Thyroid gland (tissue), 4 donors: Measurements from ENCODE around the gene RCOR2. TPM values are rescaled to one million over a fixed set of nuclear protein-coding genes. Genes with fewer than 3 reads are reported as not detected.
A peak's percentile ranks its signal among the peaks of the same experiment; 100 is the strongest.

ENCODE experiments used
- DNase-seq, 2 donors: peaks; one replicate each; pipeline ENCODE4 v3.0.0-alpha.2; 2019
- H3K27ac ChIP-seq, 3 donors: fragments of 200-600 bp; sonication (generic); 1 replicate in 2 of 3; 2 replicates in 1 of 3; pipeline ENCODE4 v1.5.1; 2016 to 2019; ENCODE audit warnings: mild to moderate bottlenecking in 1 of 3, moderate library complexity in 1 of 3
- H3K27me3 ChIP-seq: fragments of 200-600 bp; sonication (generic); one replicate; pipeline ENCODE4 v1.5.1; 2019
- H3K36me3 ChIP-seq, 2 donors: fragments of 200-600 bp; sonication (generic); one replicate each; pipeline ENCODE4 v1.5.1; 2016 to 2019
- H3K4me1 ChIP-seq, 2 donors: fragments of 200-600 bp; sonication (generic); one replicate each; pipeline ENCODE4 v1.5.1; 2017 to 2019
- H3K4me3 ChIP-seq, 3 donors: fragments of 200-600 bp; sonication (generic); replicated peaks in 1 of 3; 1 replicate in 2 of 3; 2 replicates in 1 of 3; pipeline ENCODE4 v1.5.1; 2016; ENCODE audit warnings: mild to moderate bottlenecking in 1 of 3
- H3K9me3 ChIP-seq: fragments of 200-600 bp; sonication (generic); one replicate; pipeline ENCODE4 v1.5.1; 2017
- CTCF ChIP-seq, 6 experiments: fragments of 200-600 bp in 3 of 6; fragments of 450-650 bp in 3 of 6; sonication (generic) in 3 of 6; IDR thresholded peaks; one replicate each; pipeline ENCODE4 v1.5.1; 2016 to 2019; ENCODE audit warnings: antibody characterized with exemption in 6 of 6, mild to moderate bottlenecking in 2 of 6, inconsistent platforms in 1 of 6, moderate library complexity in 1 of 6
- POLR2A ChIP-seq, 2 donors: fragments of 450-650 bp; IDR thresholded peaks; one replicate each; pipeline ENCODE4 v1.6.1; 2017; ENCODE audit warnings: antibody characterized with exemption in 2 of 2, mild to moderate bottlenecking in 2 of 2, moderate library complexity in 1 of 2
- WGBS, 2 donors: methylation state at CpG; one replicate each; pipeline ENCODE4 v1.1.5; 2017; 5-methylcytosine and 5-hydroxymethylcytosine counted together
- intact Hi-C: fragments of 100-400 bp; cut with DNase I; formaldehyde crosslinking; loops from one replicate; pipeline ENCODE4 v1.15.1; 2023
- small RNA-seq: library from RNA; depleted of rRNA; stranded (forward); fragments of <200 nt; gene quantifications from one replicate; pipeline ENCODE3, GENCODE V24; 2016
- total RNA-seq, 4 donors: library from RNA; depleted of rRNA; stranded (reverse); fragments of >200 nt; gene quantifications; one replicate each; pipeline ENCODE4 v1.2.3, GENCODE V29; 2016

RCOR2 gene
- total RNA-seq, 4 donors from 2014 or later, result 0.24 TPM; not detected in 3

GRCh38 chr11:63862923-63863322 lies 54.0 kb downstream of the RCOR2 start:
- H3K27me3 ChIP-seq, result no peaks in the 10 kb centered on the region
- no peak overlapping the region for H3K4me3 ChIP-seq
- H3K4me1 ChIP-seq, result peaks cover 65 to 67% of the 10 kb centered on the region in 2 donors
- no peak for TF ChIP-seq POLR2A (IDR thresholded peaks at IDR 0.05)
- no peak for TF ChIP-seq CTCF (IDR thresholded peaks at IDR 0.05)
- WGBS, 2 donors, result 24 to 50% methylated on average over 4 of the region's 4 CpGs
- intact Hi-C loops, result no loop called here
- peaks cover 0 to 4% of the 10 kb centered on the region in 2 donors for H3K36me3 ChIP-seq
- peak overlapping the region in 1 of 3 donors; percentile 15 for H3K27ac ChIP-seq
- no peaks in the 10 kb centered on the region for H3K9me3 ChIP-seq
- DNase-seq, result no peak

Small RNAs within 50 kb of the gene (small RNA-seq; reads per million reads assigned to genes)
- gene RNU6-1306P, result not detected

Other genes starting within 250 kb of the RCOR2 start
- gene ATL3, start 245.8 kb downstream of the RCOR2 start, total RNA-seq, result 100 to 1,000 TPM in 2 of 4 donors, 10 to 100 TPM in 2; 78.7 to 106 (median 98.4) TPM
- gene RTN3, start 235.7 kb downstream of the RCOR2 start, total RNA-seq, result 100 to 1,000 TPM; 155 to 232 (median 209) TPM
- 10 to 100 TPM; 14.7 to 29.7 (median 18.6) TPM for gene ZFTA, start 148.4 kb downstream of the RCOR2 start, total RNA-seq
- gene SPINDOC, start 103.7 kb downstream of the RCOR2 start, total RNA-seq, result 10 to 100 TPM in 2 of 4 donors, 1 to 10 TPM in 2; 7.4 to 12.6 (median 10.3) TPM
- 10 to 100 TPM; 28.2 to 57.7 (median 48.6) TPM for gene MARK2, start 78.1 kb downstream of the RCOR2 start, total RNA-seq
- 10 to 100 TPM; 27.6 to 46.4 (median 34.5) TPM for gene NAA40, start 21.8 kb upstream of the RCOR2 start, total RNA-seq
- 100 to 1,000 TPM; 210 to 787 (median 471) TPM for gene COX8A, start 57.5 kb upstream of the RCOR2 start, total RNA-seq
- gene OTUB1, start 69.3 kb upstream of the RCOR2 start, total RNA-seq, result 100 to 1,000 TPM in 1 of 4 donors, 10 to 100 TPM in 3; 62.3 to 130 (median 76.1) TPM
- 1 to 10 TPM in 3 of 4 donors, under 1 TPM in 1; 0.54 to 4.0 (median 3.8) TPM for gene FLRT1, start 118.8 kb upstream of the RCOR2 start, total RNA-seq
- gene MACROD1, start 248.9 kb upstream of the RCOR2 start, total RNA-seq, result 10 to 100 TPM; 62.5 to 89.5 (median 70.0) TPM